ENCODE data around the gene TENT5A.

GRCh38 chr6:81748994-81749393 is 3.5 kb downstream of the TENT5A start:
- TF ChIP-seq ZFP3 (CRISPR knock-in tag; IDR thresholded peaks at IDR 0.05) (no peak), ZNF70 (CRISPR knock-in tag; IDR thresholded peaks at IDR 0.05) (no peak), ZC3H10 (CRISPR knock-in tag; IDR thresholded peaks at IDR 0.05) (no peak), RARB (CRISPR knock-in tag; IDR thresholded peaks at IDR 0.05) (no peak), CREB5 (CRISPR knock-in tag; IDR thresholded peaks at IDR 0.05; ENCODE audit: low read depth) (no peak), ZFP30 (CRISPR knock-in tag; IDR thresholded peaks at IDR 0.05) (no peak), PATZ1 (CRISPR knock-in tag; IDR thresholded peaks at IDR 0.05; ENCODE audit: borderline replicate concordance) (no peak)
